Naive thymus-derived CD8-positive, alpha-beta T cell (primary cell): ENCODE data around the gene CDC23. TPM values are rescaled to one million over a fixed set of nuclear protein-coding genes. Genes with fewer than 3 reads are reported as not detected.
A peak's percentile ranks its signal among the peaks of the same experiment; 100 is the strongest.
"Not testable (repeated sequence)": the region's sequence is repeated elsewhere in the genome, so short reads cannot be mapped to it uniquely, and the experiment has no call there.

Experiments
- ATAC-seq, 2 donors: fragments of 150-1000 bp; cut with Tn5 transposase in 1 of 2; sonication (Bioruptor Pico), chemical (Tn5 transposase) in 1 of 2; 1 replicate in 1 of 2; 2 replicates in 1 of 2; pipeline ENCODE4 v1.10.0; 2021; ENCODE audit warnings: mild to moderate bottlenecking in 2 of 2, moderate library complexity in 2 of 2
- POLR2A ChIA-PET: fragments of 350-600 bp; sonication (Branson Sonifier 250); formaldehyde crosslinking; loops from one replicate; lab custom pipeline; 2021; ENCODE audit warnings: antibody characterized with exemption; lab: Charles Lee
- DNase-seq, 10 donors: peaks; one replicate each; pipeline versions ENCODE4 v3.0.0 to v3.0.0-alpha.2; 2020 to 2022
- H3K27ac Mint-ChIP-seq, 10 donors: one replicate each; pipeline ENCODE4 v1.8.0; 2020 to 2022; ENCODE audit warnings: mild to moderate bottlenecking in 10 of 10, mixed read lengths in 10 of 10, moderate library complexity in 4 of 10, inconsistent platforms in 1 of 10
- H3K27me3 Mint-ChIP-seq, 5 donors: one replicate each; pipeline ENCODE4 v1.8.0; 2021 to 2022; ENCODE audit warnings: mixed read lengths in 5 of 5
- H3K36me3 Mint-ChIP-seq, 3 donors: one replicate each; pipeline ENCODE4 v1.8.0; 2020 to 2022; ENCODE audit warnings: mixed read lengths in 3 of 3, mild to moderate bottlenecking in 2 of 3, inconsistent platforms in 1 of 3
- H3K4me1 Mint-ChIP-seq, 4 donors: one replicate each; pipeline ENCODE4 v1.8.0; 2021 to 2022; ENCODE audit warnings: mixed read lengths in 4 of 4
- H3K4me3 Mint-ChIP-seq, 10 donors: one replicate each; pipeline ENCODE4 v1.8.0; 2020 to 2022; ENCODE audit warnings: mild to moderate bottlenecking in 10 of 10, mixed read lengths in 10 of 10, moderate library complexity in 6 of 10, inconsistent platforms in 1 of 10
- H3K9me3 Mint-ChIP-seq, 9 donors: one replicate each; pipeline ENCODE4 v1.8.0; 2020 to 2022; ENCODE audit warnings: mixed read lengths in 9 of 9, mild to moderate bottlenecking in 3 of 9, inconsistent platforms in 1 of 9, moderate library complexity in 1 of 9
- polyA plus RNA-seq, 3 donors: library from polyadenylated mRNA; unstranded; fragments of 300-500 nt; fragmentation: Illumina TruSeq; gene quantifications; one replicate each; pipeline ENCODE4 v1.2.3, GENCODE V29; 2021
- total RNA-seq, 8 experiments: library from RNA in 2 of 8; stranded (reverse) in 2 of 8; gene quantifications; one replicate each; pipeline ENCODE4 v1.2.3 and lab custom pipeline; 2021 to 2026

Gene CDC23
- total and polyA plus RNA-seq, 5 experiments from 2014 or later, result 13.7 to 29.3 (median 24.7) TPM

- Mint-ChIP-seq H3K36me3 (peaks cover 32 to 97% (median 69%) of the 10 kb centered on the region in 3 donors), H3K9me3 (no peaks in the 10 kb centered on the region), H3K4me1 (peaks cover 0 to 14% (median 0%) of the 10 kb centered on the region in 4 donors), H3K4me3 (no peak overlapping the region), H3K27me3 (no peaks in the 10 kb centered on the region), H3K27ac (peak overlapping the region in 2 of 10 donors; percentile 39 to 79)
- DNase-seq, result no peak
- no peak for ATAC-seq
- POLR2A ChIA-PET, result no interaction called here
These were observed 49.4 kb downstream of the CDC23 start for GRCh38 chr5:138163721-138164120.

- Mint-ChIP-seq H3K4me3 (no peak overlapping the region), H3K27me3 (no peaks in the 10 kb centered on the region), H3K27ac (no peak overlapping the region), H3K4me1 (peaks cover 0 to 10% (median 0%) of the 10 kb centered on the region in 4 donors), H3K36me3 (peaks cover 37 to 99% (median 74%) of the 10 kb centered on the region in 3 donors), H3K9me3 (no peaks in the 10 kb centered on the region)
- ATAC-seq (no peak), DNase-seq (no peak)
- POLR2A ChIA-PET, result interaction anchor here (0.6 kb wide), 1 partner anchor 11 kb away, joined by 4 read pairs; no protein-coding TSS in a partner anchor
These were observed 52.4 kb downstream of the CDC23 start for GRCh38 chr5:138160706-138161105.

GRCh38 chr5:138159666-138160065 is 53.5 kb downstream of the CDC23 start:
- Mint-ChIP-seq H3K27ac (peak overlapping the region in 1 of 10 donors; percentile 53), H3K27me3 (no peaks in the 10 kb centered on the region), H3K4me3 (no peak overlapping the region), H3K36me3 (peaks cover 32 to 90% (median 66%) of the 10 kb centered on the region in 3 donors), H3K4me1 (peaks cover 0 to 6% (median 0%) of the 10 kb centered on the region in 4 donors), H3K9me3 (no peaks in the 10 kb centered on the region)
- POLR2A ChIA-PET, result no interaction called here
- DNase-seq (no peak), ATAC-seq (no peak)

- POLR2A ChIA-PET, result no interaction called here
- no peaks in the 10 kb centered on the region for H3K27me3 Mint-ChIP-seq
- H3K27ac Mint-ChIP-seq, result no peak overlapping the region
- H3K36me3 Mint-ChIP-seq, result peaks cover 18 to 70% (median 49%) of the 10 kb centered on the region in 3 donors
- H3K4me3 Mint-ChIP-seq, result no peak overlapping the region
- H3K9me3 Mint-ChIP-seq, result no peaks in the 10 kb centered on the region
- ATAC-seq (no peak), DNase-seq (no peak)
- peaks cover 0 to 2% (median 0%) of the 10 kb centered on the region in 4 donors for H3K4me1 Mint-ChIP-seq
These were observed 55.5 kb downstream of the CDC23 start for GRCh38 chr5:138157626-138158025.

- peak overlapping the region in 1 of 10 donors; percentile 24 for H3K27ac Mint-ChIP-seq
- not testable (repeated sequence) for H3K9me3 Mint-ChIP-seq, H3K4me1 Mint-ChIP-seq, H3K27me3 Mint-ChIP-seq, H3K4me3 Mint-ChIP-seq, ATAC-seq, DNase-seq
- peaks cover 18 to 53% (median 38%) of the 10 kb centered on the region in 3 donors for H3K36me3 Mint-ChIP-seq
- POLR2A ChIA-PET, result interaction anchor here (0.7 kb wide), 1 partner anchor 62 kb away, joined by 3 read pairs; no protein-coding TSS in a partner anchor
These were observed 57.1 kb downstream of the CDC23 start for GRCh38 chr5:138155977-138156376.

GRCh38 chr5:138149530-138149929 is 63.6 kb downstream of the CDC23 start:
- POLR2A ChIA-PET, result no interaction called here
- no peak overlapping the region for H3K4me3 Mint-ChIP-seq
- DNase-seq (no peak), ATAC-seq (no peak)
- H3K36me3 Mint-ChIP-seq, result no peaks in the 10 kb centered on the region
- no peaks in the 10 kb centered on the region for H3K27me3 Mint-ChIP-seq
- H3K27ac Mint-ChIP-seq, result peak overlapping the region in 1 of 10 donors; percentile 66
- no peaks in the 10 kb centered on the region for H3K4me1 Mint-ChIP-seq
- H3K9me3 Mint-ChIP-seq, result no peaks in the 10 kb centered on the region

- H3K27me3 Mint-ChIP-seq, result no peaks in the 10 kb centered on the region
- no peak overlapping the region for H3K4me3 Mint-ChIP-seq
- POLR2A ChIA-PET, result no interaction called here
- H3K9me3 Mint-ChIP-seq, result no peaks in the 10 kb centered on the region
- DNase-seq (no peak), ATAC-seq (no peak)
- H3K4me1 Mint-ChIP-seq, result no peaks in the 10 kb centered on the region
- no peaks in the 10 kb centered on the region for H3K36me3 Mint-ChIP-seq
- no peak overlapping the region for H3K27ac Mint-ChIP-seq
These were observed 64.3 kb downstream of the CDC23 start for GRCh38 chr5:138148811-138149210.

GRCh38 chr5:138143578-138143977 is 69.5 kb downstream of the CDC23 start:
- DNase-seq, ATAC-seq, H3K4me3 Mint-ChIP-seq, POLR2A ChIA-PET, H3K4me1 Mint-ChIP-seq, H3K9me3 Mint-ChIP-seq, H3K36me3 Mint-ChIP-seq, H3K27ac Mint-ChIP-seq, H3K27me3 Mint-ChIP-seq: not testable (repeated sequence)

GRCh38 chr5:138141734-138142133 is 71.4 kb downstream of the CDC23 start:
- ATAC-seq, result no peak
- Mint-ChIP-seq H3K4me1 (peaks cover 0 to 5% (median 2%) of the 10 kb centered on the region in 4 donors), H3K4me3 (no peak overlapping the region), H3K36me3 (no peaks in the 10 kb centered on the region), H3K27ac (no peak overlapping the region), H3K27me3 (peaks cover 4 to 14% (median 9%) of the 10 kb centered on the region in 5 donors), H3K9me3 (no peaks in the 10 kb centered on the region)
- DNase-seq, result no peak
- POLR2A ChIA-PET, result no interaction called here

- POLR2A ChIA-PET, result no interaction called here
- H3K36me3 Mint-ChIP-seq, result no peaks in the 10 kb centered on the region
- DNase-seq (no peak), ATAC-seq (no peak)
- no peak overlapping the region for H3K27ac Mint-ChIP-seq
- H3K9me3 Mint-ChIP-seq, result no peaks in the 10 kb centered on the region
- H3K27me3 Mint-ChIP-seq, result peaks cover 7 to 25% (median 17%) of the 10 kb centered on the region in 5 donors
- H3K4me3 Mint-ChIP-seq, result no peak overlapping the region
- peaks cover 0 to 5% (median 2%) of the 10 kb centered on the region in 4 donors for H3K4me1 Mint-ChIP-seq
These were observed 72.9 kb downstream of the CDC23 start for GRCh38 chr5:138140268-138140667.

GRCh38 chr5:138139781-138140090 is 73.4 kb downstream of the CDC23 start:
- POLR2A ChIA-PET, result no interaction called here
- Mint-ChIP-seq H3K9me3 (no peaks in the 10 kb centered on the region), H3K27ac (no peak overlapping the region), H3K4me3 (no peak overlapping the region), H3K27me3 (peaks cover 7 to 25% (median 18%) of the 10 kb centered on the region in 5 donors), H3K4me1 (peaks cover 0 to 5% (median 2%) of the 10 kb centered on the region in 4 donors), H3K36me3 (no peaks in the 10 kb centered on the region)
- ATAC-seq (no peak), DNase-seq (no peak)

GRCh38 chr5:138138949-138139780 is 74.0 kb downstream of the CDC23 start, which contains the start of gene NME5:
TSS of gene NME5 (minus strand) at chr5:138139428. CDS start at chr5:138138780, 648 bp downstream.
- Mint-ChIP-seq H3K27ac (no peak within 1 kb of the TSS), H3K27me3 (peaks cover 7 to 25% (median 18%) of the 10 kb centered on the region in 5 donors), H3K4me3 (peak within 1 kb of the TSS in 1 of 10 donors; percentile 28), H3K36me3 (no peaks in the 10 kb centered on the region), H3K9me3 (no peaks in the 10 kb centered on the region), H3K4me1 (peaks cover 0 to 5% (median 2%) of the 10 kb centered on the region in 4 donors)
- DNase-seq (no peak), ATAC-seq (no peak)
- POLR2A ChIA-PET, result no interaction called here
